GM21447 (cell line): ENCODE results near the gene CBFA2T3.
"Not testable (repeated sequence)": the region's sequence is repeated elsewhere in the genome, so short reads cannot be mapped to it uniquely, and the experiment has no call there.

Experiments used
- ATAC-seq: cut with Tn5 transposase; IDR thresholded peaks from one replicate; pipeline ENCODE4 v1.9.1; 2021; ENCODE audit not compliant: unreplicated experiment

CBFA2T3 gene

GRCh38 chr16:88910284-88911135, 66.5 kb downstream of the CBFA2T3 start:
- no peak for ATAC-seq

GRCh38 chr16:88909431-88910210, 67.4 kb downstream of the CBFA2T3 start:
- no peak for ATAC-seq

GRCh38 chr16:88908307-88908706, 68.7 kb downstream of the CBFA2T3 start:
- no peak for ATAC-seq

GRCh38 chr16:88907768-88908167, 69.2 kb downstream of the CBFA2T3 start:
- ATAC-seq, result no peak

- no peak for ATAC-seq
Measured at GRCh38 chr16:88906535-88907105, 70.4 kb downstream of the CBFA2T3 start.

GRCh38 chr16:88906020-88906419, 71.0 kb downstream of the CBFA2T3 start:
- ATAC-seq, result no peak

GRCh38 chr16:88905563-88905962, 71.4 kb downstream of the CBFA2T3 start:
- no peak for ATAC-seq

- no peak for ATAC-seq
Measured at GRCh38 chr16:88904676-88905365, 72.2 kb downstream of the CBFA2T3 start.

GRCh38 chr16:88903267-88903666, 73.7 kb downstream of the CBFA2T3 start:
- ATAC-seq, result no peak

GRCh38 chr16:88902744-88903143, 74.3 kb downstream of the CBFA2T3 start:
- ATAC-seq, result no peak

GRCh38 chr16:88901718-88902337, 75.2 kb downstream of the CBFA2T3 start:
- no peak for ATAC-seq

GRCh38 chr16:88900662-88901052, 76.3 kb downstream of the CBFA2T3 start:
- ATAC-seq, result no peak

GRCh38 chr16:88899901-88900661, 76.9 kb downstream of the CBFA2T3 start:
- no peak for ATAC-seq

GRCh38 chr16:88897696-88898425, 79.1 kb downstream of the CBFA2T3 start:
- no peak for ATAC-seq

GRCh38 chr16:88896238-88897070, 80.6 kb downstream of the CBFA2T3 start:
- ATAC-seq, result no peak

- ATAC-seq, result no peak
Measured at GRCh38 chr16:88895335-88895734, 81.7 kb downstream of the CBFA2T3 start.

- no peak for ATAC-seq
Measured at GRCh38 chr16:88894681-88895300, 82.2 kb downstream of the CBFA2T3 start.

GRCh38 chr16:88894266-88894665, 82.7 kb downstream of the CBFA2T3 start:
- ATAC-seq, result not testable (repeated sequence)
